T-cell (primary cell): ENCODE results near the gene HPS4. TPM values are rescaled to one million over a fixed set of nuclear protein-coding genes. Genes with fewer than 3 reads are reported as not detected.

Experiments
- ATAC-seq, 4 experiments: fragments of 200-7000 bp in 3 of 4; fragments of 150-1000 bp in 1 of 4; cut with Tn5 transposase; replicated peaks in 1 of 4; 1 replicate in 3 of 4; 2 replicates in 1 of 4; pipeline ENCODE4 v1.10.0; 2021; ENCODE audit warnings: moderate library complexity in 3 of 4, mild to moderate bottlenecking in 2 of 4, moderate number of reproducible peaks in 1 of 4
- CTCF ChIA-PET, 2 donors: fragments of 300-600 bp; sonication (Branson Sonifier 250); formaldehyde crosslinking; loops; one replicate each; lab custom pipeline; 2022; ENCODE audit warnings: antibody characterized with exemption in 2 of 2; lab: Charles Lee
- POLR2A ChIA-PET, 2 donors: fragments of 300-600 bp; sonication (Branson Sonifier 250); formaldehyde crosslinking; loops; one replicate each; lab custom pipeline; 2022; ENCODE audit warnings: antibody characterized with exemption in 2 of 2; lab: Charles Lee
- DNase-seq, 35 experiments: peaks; one replicate each; pipeline versions ENCODE4 v3.0.0 to v3.0.0-alpha.2; 2013 to 2023
- H3K27ac ChIP-seq: one replicate; pipeline ENCODE4 v1.5.1; 2013; ENCODE audit warnings: low read length
- H3K27me3 ChIP-seq, 2 experiments: replicated peaks in 1 of 2; 1 replicate in 1 of 2; 2 replicates in 1 of 2; pipeline versions ENCODE4 v1.6.1 to v1.7.0; 2013; ENCODE audit warnings: low read length in 1 of 2, mixed read lengths in 1 of 2; ENCODE audit not compliant: control insufficient read depth in 2 of 2, insufficient read depth in 2 of 2; ENCODE audit errors: extremely low read depth in 1 of 2
- H3K36me3 ChIP-seq, 2 donors: 1 replicate in 1 of 2; 2 replicates in 1 of 2; pipeline versions ENCODE4 v1.6.1 to v1.7.0; 2013; ENCODE audit warnings: low read length in 1 of 2; ENCODE audit not compliant: control insufficient read depth in 2 of 2, insufficient read depth in 1 of 2; ENCODE audit errors: extremely low read depth in 1 of 2
- H3K4me1 ChIP-seq, 2 experiments: 1 replicate in 1 of 2; 2 replicates in 1 of 2; pipeline versions ENCODE4 v1.6.1 to v1.7.0; 2013; ENCODE audit warnings: low read length in 2 of 2, mixed read lengths in 1 of 2; ENCODE audit not compliant: insufficient read depth in 2 of 2, control insufficient read depth in 1 of 2; ENCODE audit errors: extremely low read depth in 1 of 2
- H3K4me3 ChIP-seq, 2 donors: 1 replicate in 1 of 2; 2 replicates in 1 of 2; pipeline versions ENCODE4 v1.5.1 to v1.7.0; 2013; ENCODE audit warnings: mild to moderate bottlenecking in 2 of 2, low read length in 1 of 2, moderate library complexity in 1 of 2; ENCODE audit not compliant: control insufficient read depth in 1 of 2; ENCODE audit errors: extremely low read depth in 1 of 2
- H3K9me3 ChIP-seq: 2 replicates; pipeline ENCODE4 v1.7.0; 2013
- H3K27ac Mint-ChIP-seq, 2 donors: one replicate each; pipeline ENCODE4 v1.8.0; 2020 to 2021; ENCODE audit warnings: mild to moderate bottlenecking in 2 of 2, mixed read lengths in 2 of 2
- H3K27me3 Mint-ChIP-seq, 2 donors: one replicate each; pipeline ENCODE4 v1.8.0; 2021 to 2022; ENCODE audit warnings: mixed read lengths in 2 of 2
- H3K36me3 Mint-ChIP-seq: one replicate; pipeline ENCODE4 v1.8.0; 2021; ENCODE audit warnings: mixed read lengths
- H3K4me1 Mint-ChIP-seq, 3 donors: one replicate each; pipeline ENCODE4 v1.8.0; 2020 to 2022; ENCODE audit warnings: mixed read lengths in 3 of 3, mild to moderate bottlenecking in 1 of 3
- H3K4me3 Mint-ChIP-seq, 3 donors: one replicate each; pipeline ENCODE4 v1.8.0; 2020 to 2022; ENCODE audit warnings: mild to moderate bottlenecking in 3 of 3, mixed read lengths in 3 of 3, moderate library complexity in 3 of 3
- H3K9me3 Mint-ChIP-seq, 3 donors: one replicate each; pipeline ENCODE4 v1.8.0; 2020 to 2022; ENCODE audit warnings: mixed read lengths in 3 of 3
- WGBS: methylation state at CpG from one replicate; pipeline ENCODE4 v1.1.5; 2013; ENCODE audit warnings: missing lambda C conversion rate; ENCODE audit not compliant: insufficient coverage; 5-methylcytosine and 5-hydroxymethylcytosine counted together
- total RNA-seq, 35 experiments: library from RNA in 6 of 35; stranded (reverse) in 6 of 35; fragments of 120-200 nt in 1 of 35; gene quantifications; one replicate each; pipeline versions ENCODE4 v1.2.1 to v1.2.4 and lab custom pipeline; 2013 to 2026

Gene HPS4
- total RNA-seq, 5 donors from 2014 or later (not counting 1 experiment from before 2014, with no cell fraction given) = 38.7 to 53.4 (median 50.0) TPM

- H3K36me3 ChIP-seq = peaks cover 0 to 82% of the 10 kb centered on the region in 2 donors
- 73% methylated on average over 2 of the region's 2 CpGs for WGBS
- no peaks in the 10 kb centered on the region for H3K27me3 Mint-ChIP-seq
- DNase-seq (no peak), ATAC-seq (no peak)
- H3K9me3 ChIP-seq = no peaks in the 10 kb centered on the region
- H3K4me1 ChIP-seq = no peaks in the 10 kb centered on the region
- no peak overlapping the region for H3K27ac Mint-ChIP-seq
- H3K36me3 Mint-ChIP-seq = peaks cover 75% of the 10 kb centered on the region
- no peaks in the 10 kb centered on the region for H3K9me3 Mint-ChIP-seq
- H3K4me1 Mint-ChIP-seq = peaks cover 0 to 6% (median 5%) of the 10 kb centered on the region in 3 donors
- ChIA-PET CTCF (no interaction called here), POLR2A (interaction anchor here in 1 of 2 donors (0.5 kb wide), 1 partner anchor 39 kb away, joined by 4 read pairs; no protein-coding TSS in a partner anchor)
- H3K4me3 Mint-ChIP-seq = no peak overlapping the region
- H3K4me3 ChIP-seq = no peak overlapping the region
- H3K27ac ChIP-seq = no peak overlapping the region
- no peaks in the 10 kb centered on the region for H3K27me3 ChIP-seq
These were observed 12.8 kb downstream of the HPS4 start for GRCh38 chr22:26470807-26471206.

GRCh38 chr22:26466196-26466595 is 17.4 kb downstream of the HPS4 start:
- no peaks in the 10 kb centered on the region for H3K4me1 Mint-ChIP-seq
- peaks cover 70% of the 10 kb centered on the region for H3K36me3 Mint-ChIP-seq
- H3K27me3 ChIP-seq = no peaks in the 10 kb centered on the region
- WGBS = 100% methylated on average over 5 of the region's 5 CpGs
- no peaks in the 10 kb centered on the region for H3K27me3 Mint-ChIP-seq
- H3K27ac Mint-ChIP-seq = no peak overlapping the region
- no peak overlapping the region for H3K27ac ChIP-seq
- POLR2A ChIA-PET = no interaction called here
- no peaks in the 10 kb centered on the region for H3K9me3 ChIP-seq
- no peak overlapping the region for H3K4me3 ChIP-seq
- no peak for ATAC-seq
- no peak overlapping the region for H3K4me3 Mint-ChIP-seq
- no peaks in the 10 kb centered on the region for H3K9me3 Mint-ChIP-seq
- H3K4me1 ChIP-seq = no peaks in the 10 kb centered on the region
- CTCF ChIA-PET = interaction anchor here in 1 of 2 donors (0.5 kb wide), 1 partner anchor 175 kb away, joined by 3 read pairs; no protein-coding TSS in a partner anchor
- DNase-seq = no peak
- H3K36me3 ChIP-seq = peaks cover 3 to 91% of the 10 kb centered on the region in 2 donors

DNA sequence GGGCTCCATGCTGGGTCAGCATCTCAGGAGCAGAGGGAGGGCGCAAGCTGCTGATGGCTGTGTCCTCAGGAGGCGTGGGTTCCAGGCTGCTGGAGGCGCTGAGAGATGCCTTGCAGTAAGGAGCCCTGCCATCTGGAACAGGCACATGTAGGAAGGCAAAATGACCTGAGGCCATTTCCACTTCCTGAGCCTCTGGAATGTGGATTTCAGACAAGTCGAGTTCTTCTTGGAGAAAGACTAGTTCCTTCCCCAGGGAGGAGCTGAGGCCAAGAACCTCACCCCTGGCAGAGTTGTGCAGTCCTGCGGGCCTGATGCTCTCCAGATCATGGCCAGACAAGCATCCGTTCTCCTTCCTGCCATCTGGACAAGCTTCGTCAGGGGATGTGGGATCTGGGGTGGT is 19.3 kb downstream of the HPS4 start:
- Mint-ChIP-seq H3K27ac (no peak overlapping the region), H3K27me3 (no peaks in the 10 kb centered on the region), H3K9me3 (no peaks in the 10 kb centered on the region), H3K4me3 (no peak overlapping the region), H3K36me3 (peaks cover 62% of the 10 kb centered on the region), H3K4me1 (peaks cover 0 to 5% (median 0%) of the 10 kb centered on the region in 3 donors)
- DNase-seq = no peak
- Histone ChIP-seq H3K4me1 (no peaks in the 10 kb centered on the region), H3K27ac (no peak overlapping the region), H3K36me3 (peaks cover 6 to 79% of the 10 kb centered on the region in 2 donors), H3K9me3 (no peaks in the 10 kb centered on the region), H3K27me3 (no peaks in the 10 kb centered on the region), H3K4me3 (no peak overlapping the region)
- POLR2A ChIA-PET = no interaction called here
- 94% methylated on average over 7 of the region's 7 CpGs for WGBS
- CTCF ChIA-PET = interaction anchor here in 1 of 2 donors (0.6 kb wide), 1 partner anchor 22 kb away, joined by 3 read pairs; no protein-coding TSS in a partner anchor
- no peak for ATAC-seq

DNA sequence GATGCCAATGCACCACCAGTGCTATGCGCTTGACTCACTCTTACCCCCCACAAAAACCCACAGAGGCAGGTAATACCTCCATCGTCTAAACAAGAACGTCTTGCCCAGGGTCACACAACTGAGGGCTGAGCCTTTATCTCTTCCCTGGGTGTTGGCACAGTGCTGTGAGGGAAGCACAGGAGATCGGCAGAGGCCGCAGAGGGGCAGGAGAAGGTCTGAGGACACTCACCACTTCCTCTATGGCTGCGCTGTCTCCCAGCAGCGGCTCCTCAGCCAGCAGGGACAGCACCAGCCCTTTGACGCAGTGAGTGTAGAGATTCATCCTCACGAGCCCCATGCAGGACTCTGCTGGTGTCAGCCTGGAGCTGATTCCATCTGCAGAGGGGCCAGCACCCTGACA is 19.9 kb downstream of the HPS4 start:
- Mint-ChIP-seq H3K4me1 (peaks cover 0 to 5% (median 0%) of the 10 kb centered on the region in 3 donors), H3K27ac (no peak overlapping the region), H3K9me3 (no peaks in the 10 kb centered on the region), H3K4me3 (no peak overlapping the region), H3K36me3 (peaks cover 58% of the 10 kb centered on the region), H3K27me3 (no peaks in the 10 kb centered on the region)
- Histone ChIP-seq H3K9me3 (no peaks in the 10 kb centered on the region), H3K27ac (no peak overlapping the region), H3K27me3 (no peaks in the 10 kb centered on the region), H3K4me1 (no peaks in the 10 kb centered on the region), H3K36me3 (peaks cover 6 to 75% of the 10 kb centered on the region in 2 donors), H3K4me3 (no peak overlapping the region)
- ATAC-seq (no peak), DNase-seq (no peak)
- ChIA-PET CTCF (interaction anchor here in 1 of 2 donors (0.6 kb wide), 1 partner anchor 22 kb away, joined by 3 read pairs; no protein-coding TSS in a partner anchor), POLR2A (no interaction called here)
- WGBS = 98% methylated on average over 4 of the region's 9 CpGs

GRCh38 chr22:26463101-26463661 is 20.4 kb downstream of the HPS4 start:
- DNase-seq (no peak), ATAC-seq (no peak)
- Mint-ChIP-seq H3K9me3 (no peaks in the 10 kb centered on the region), H3K4me1 (peaks cover 0 to 5% (median 0%) of the 10 kb centered on the region in 3 donors), H3K4me3 (no peak overlapping the region), H3K27ac (no peak overlapping the region), H3K27me3 (no peaks in the 10 kb centered on the region), H3K36me3 (peaks cover 57% of the 10 kb centered on the region)
- no peaks in the 10 kb centered on the region for H3K27me3 ChIP-seq
- no peaks in the 10 kb centered on the region for H3K9me3 ChIP-seq
- 84% methylated on average over 7 of the region's 10 CpGs for WGBS
- no peak overlapping the region for H3K27ac ChIP-seq
- peaks cover 7 to 73% of the 10 kb centered on the region in 2 donors for H3K36me3 ChIP-seq
- no peak overlapping the region for H3K4me3 ChIP-seq
- no peaks in the 10 kb centered on the region for H3K4me1 ChIP-seq
- CTCF ChIA-PET = interaction anchor here in 1 of 2 donors (0.9 kb wide), 1 partner anchor 98 kb away, joined by 3 read pairs; no protein-coding TSS in a partner anchor
- POLR2A ChIA-PET = no interaction called here

DNA sequence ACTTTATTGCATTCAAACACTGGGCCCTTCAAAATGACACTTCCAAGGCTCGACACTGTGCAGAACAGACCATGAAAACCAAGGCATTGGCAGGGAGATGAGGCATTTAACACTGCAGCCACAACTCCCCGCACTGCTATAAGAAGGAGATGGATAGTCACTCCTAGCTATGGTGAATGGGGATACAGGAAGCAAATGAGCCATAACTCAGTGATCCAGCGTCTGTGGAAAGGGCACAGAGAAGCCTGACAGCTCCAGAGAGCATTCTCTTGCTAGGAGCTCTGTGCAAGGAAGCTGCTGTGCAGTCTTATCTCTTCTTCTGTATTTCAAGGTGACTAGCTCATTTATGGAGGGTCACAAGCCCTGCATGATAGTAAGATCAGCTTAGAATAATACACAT is 20.9 kb downstream of the HPS4 start:
- Histone ChIP-seq H3K27ac (no peak overlapping the region), H3K36me3 (peaks cover 11 to 74% of the 10 kb centered on the region in 2 donors), H3K4me3 (no peak overlapping the region), H3K27me3 (no peaks in the 10 kb centered on the region), H3K9me3 (no peaks in the 10 kb centered on the region), H3K4me1 (no peaks in the 10 kb centered on the region)
- CTCF ChIA-PET = interaction anchor here in 1 of 2 donors (0.7 to 0.9 kb wide), 2 partner anchors 98 to 885 kb away, joined by 3 read pairs; no protein-coding TSS in a partner anchor
- Mint-ChIP-seq H3K4me1 (peaks cover 0 to 5% (median 0%) of the 10 kb centered on the region in 3 donors), H3K36me3 (peaks cover 58% of the 10 kb centered on the region), H3K27me3 (no peaks in the 10 kb centered on the region), H3K9me3 (no peaks in the 10 kb centered on the region), H3K4me3 (no peak overlapping the region), H3K27ac (no peak overlapping the region)
- no peak for DNase-seq
- ATAC-seq = no peak
- WGBS = 89% methylated on average over 3 of the region's 3 CpGs
- POLR2A ChIA-PET = no interaction called here
